HG02884 (cell line): ENCODE measurements around the gene TMEM87B.
"Not testable (repeated sequence)": the region's sequence is repeated elsewhere in the genome, so short reads cannot be mapped to it uniquely, and the experiment has no call there.

Experiments
- ATAC-seq: cut with Tn5 transposase; IDR thresholded peaks from one replicate; pipeline ENCODE4 v1.9.1; 2021; ENCODE audit warnings: mild to moderate bottlenecking, moderate library complexity; ENCODE audit not compliant: unreplicated experiment

Gene TMEM87B

DNA sequence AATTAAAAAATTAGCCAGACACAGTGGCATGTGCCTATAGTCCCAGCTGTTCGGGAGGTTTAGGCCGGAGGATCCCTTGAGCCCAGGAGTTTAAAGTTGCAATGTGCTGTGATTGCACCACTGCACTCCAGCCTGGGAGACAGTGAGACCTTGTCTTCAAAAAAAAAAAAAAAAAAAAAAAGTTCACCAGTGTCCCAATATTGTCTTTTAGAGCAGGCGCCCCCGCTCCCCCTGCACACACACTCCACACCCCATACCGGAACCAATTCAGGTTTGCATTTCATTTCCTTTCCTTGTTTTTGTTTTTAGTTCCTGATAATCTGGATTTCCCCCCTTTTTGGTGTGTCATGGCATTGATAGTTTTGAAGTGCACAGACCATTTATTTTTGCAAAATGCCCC lies 10.4 kb downstream of the TMEM87B start:
- no peak for ATAC-seq

DNA sequence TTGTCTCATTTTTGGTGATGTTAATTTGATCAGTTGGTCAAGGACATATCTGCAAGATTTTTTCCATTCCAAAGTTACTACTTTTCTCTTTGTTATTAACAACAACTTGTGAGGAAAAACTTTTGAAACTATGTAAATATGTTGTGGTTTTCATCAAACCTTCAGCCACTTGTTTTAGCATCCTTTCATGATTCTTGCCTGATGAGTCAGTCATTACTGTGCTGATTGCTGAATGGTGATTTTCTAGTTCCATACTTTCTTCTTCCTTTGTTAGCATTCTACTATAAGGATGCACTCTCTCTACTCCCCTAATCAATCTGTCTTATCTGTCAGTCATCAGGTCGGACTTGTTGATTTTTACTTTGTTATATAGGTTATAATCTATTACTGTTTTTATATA lies 10.9 kb downstream of the TMEM87B start:
- ATAC-seq: no peak

DNA sequence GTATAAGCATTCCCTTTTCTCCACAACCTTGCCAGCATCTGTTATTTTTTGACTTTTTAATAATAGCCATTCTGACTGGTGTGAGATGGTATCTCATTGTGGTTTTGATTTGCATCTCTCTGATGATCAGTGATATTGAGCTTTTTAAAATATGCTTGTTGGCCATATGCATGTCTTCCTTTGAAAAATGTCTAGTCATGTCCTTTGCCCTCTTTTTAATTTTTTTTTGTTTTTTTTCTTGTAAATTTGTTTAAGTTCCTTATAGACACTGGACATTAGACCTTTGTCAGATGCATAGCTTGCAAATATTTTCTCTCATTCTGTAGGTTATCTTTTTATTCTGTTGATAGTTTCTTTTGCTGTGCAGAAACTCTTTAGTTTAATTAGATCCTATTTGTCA lies 14.7 kb downstream of the TMEM87B start:
- not testable (repeated sequence) for ATAC-seq

DNA sequence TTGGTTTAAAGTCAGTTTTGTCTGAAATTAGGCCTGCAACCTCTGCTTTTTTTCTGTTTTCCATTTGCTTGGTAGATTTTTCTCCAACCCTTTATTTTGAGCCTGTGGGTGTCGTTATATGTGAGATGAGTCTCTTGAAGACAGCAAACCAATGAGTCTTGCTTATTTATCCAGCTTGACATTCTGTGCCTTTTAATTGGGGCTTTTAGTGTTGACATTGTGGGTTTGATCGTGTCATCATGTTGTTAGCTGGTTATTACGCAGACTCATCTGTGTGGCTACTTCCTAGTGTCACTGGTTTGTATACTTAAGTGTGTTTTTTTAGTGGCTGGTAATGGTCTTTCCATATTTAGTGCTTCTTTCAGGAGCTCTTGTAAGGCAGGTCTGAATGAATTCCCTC lies 18.8 kb downstream of the TMEM87B start:
- ATAC-seq: no peak

DNA sequence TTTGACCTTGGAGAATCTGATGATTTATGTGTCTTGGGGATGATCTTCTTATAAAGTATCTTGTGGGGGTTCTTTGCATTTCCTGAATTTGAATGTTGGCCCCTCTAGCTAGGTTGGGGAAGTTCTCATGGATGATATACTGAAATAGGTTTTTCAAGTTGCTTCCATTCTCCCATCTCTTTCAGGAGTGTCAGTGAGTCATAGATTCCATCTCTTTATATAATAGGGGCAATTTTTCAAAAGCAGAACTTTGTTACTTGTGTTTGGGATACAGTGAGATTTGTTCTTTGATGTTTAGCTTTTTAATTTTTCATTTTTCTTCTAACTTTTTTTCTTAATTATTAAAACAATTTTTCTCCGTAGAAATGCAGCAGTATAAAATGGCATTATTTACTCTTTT lies 19.4 kb downstream of the TMEM87B start:
- no peak for ATAC-seq

DNA sequence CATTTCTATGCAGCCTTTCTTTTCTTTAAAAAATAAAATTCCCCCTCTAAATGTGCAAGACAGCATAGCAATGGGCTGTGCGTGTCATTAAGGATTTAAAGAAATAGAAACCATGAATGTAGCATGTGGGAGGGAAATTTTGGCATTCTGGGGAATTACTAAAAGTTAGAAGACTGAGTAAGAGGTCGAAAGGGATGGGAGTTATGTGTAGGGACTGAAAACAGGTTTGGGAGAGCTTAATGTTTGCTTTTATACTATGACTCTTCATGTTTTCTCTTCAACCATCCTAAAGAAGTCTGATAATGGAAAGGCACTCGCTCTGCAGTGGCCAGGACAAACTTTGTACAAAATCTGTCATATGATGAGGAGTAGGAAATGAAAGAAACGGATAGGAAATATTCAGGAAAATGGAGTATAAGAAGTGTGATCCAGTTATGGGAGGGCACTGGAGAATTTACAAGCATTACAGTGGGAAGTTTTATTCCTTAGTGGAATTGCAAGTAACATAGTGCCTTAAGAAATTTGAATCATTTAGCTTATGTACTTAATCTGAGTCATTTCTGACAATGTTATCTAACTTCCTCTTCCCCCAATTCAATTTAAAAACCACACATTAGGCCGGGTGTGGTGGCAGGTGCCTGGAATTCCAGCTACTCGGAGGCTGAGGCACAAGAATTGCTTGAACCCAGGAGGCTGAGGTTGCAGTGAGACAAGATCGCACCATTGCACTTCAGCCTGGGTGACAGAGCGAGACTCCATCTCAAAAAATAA lies 20.6 kb downstream of the TMEM87B start:
- ATAC-seq: peak; percentile 55

DNA sequence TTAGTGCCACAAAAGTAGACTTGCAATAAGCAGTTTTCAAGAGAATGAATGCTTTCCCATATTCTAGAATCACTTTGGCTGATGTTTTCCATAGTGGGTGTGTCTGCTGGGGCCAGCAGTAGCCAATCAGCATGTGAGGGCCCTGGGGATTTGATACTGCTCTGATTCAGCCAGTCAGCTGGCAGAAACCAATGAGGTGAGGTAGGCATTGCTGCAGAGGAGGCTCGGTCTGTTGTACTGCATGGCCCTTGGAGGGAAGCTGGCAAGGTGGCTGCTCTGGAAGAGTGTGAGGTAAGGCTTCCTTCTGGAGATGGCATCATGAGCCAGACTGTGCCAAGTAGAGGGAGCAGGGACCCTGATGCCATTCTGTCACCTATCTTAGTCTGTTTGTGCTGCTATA lies 22.7 kb downstream of the TMEM87B start:
- ATAC-seq: no peak

DNA sequence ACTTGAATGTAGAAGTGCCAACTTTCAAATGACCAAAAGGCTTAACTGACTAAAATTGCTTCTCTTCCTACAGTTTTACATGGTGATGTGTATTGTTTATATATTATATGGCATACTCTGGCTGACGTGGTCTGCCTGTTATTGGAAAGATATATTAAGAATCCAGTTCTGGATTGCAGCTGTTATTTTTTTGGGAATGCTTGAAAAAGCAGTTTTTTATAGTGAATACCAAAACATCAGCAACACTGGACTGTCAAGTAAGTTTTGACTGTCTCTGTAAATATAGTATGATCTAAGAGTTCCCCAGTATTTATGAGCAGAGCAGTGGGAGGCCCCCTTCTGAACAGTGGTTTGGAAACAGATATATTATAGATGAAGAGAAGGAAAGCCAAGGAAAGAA lies 26.2 kb downstream of the TMEM87B start:
- ATAC-seq: no peak

DNA sequence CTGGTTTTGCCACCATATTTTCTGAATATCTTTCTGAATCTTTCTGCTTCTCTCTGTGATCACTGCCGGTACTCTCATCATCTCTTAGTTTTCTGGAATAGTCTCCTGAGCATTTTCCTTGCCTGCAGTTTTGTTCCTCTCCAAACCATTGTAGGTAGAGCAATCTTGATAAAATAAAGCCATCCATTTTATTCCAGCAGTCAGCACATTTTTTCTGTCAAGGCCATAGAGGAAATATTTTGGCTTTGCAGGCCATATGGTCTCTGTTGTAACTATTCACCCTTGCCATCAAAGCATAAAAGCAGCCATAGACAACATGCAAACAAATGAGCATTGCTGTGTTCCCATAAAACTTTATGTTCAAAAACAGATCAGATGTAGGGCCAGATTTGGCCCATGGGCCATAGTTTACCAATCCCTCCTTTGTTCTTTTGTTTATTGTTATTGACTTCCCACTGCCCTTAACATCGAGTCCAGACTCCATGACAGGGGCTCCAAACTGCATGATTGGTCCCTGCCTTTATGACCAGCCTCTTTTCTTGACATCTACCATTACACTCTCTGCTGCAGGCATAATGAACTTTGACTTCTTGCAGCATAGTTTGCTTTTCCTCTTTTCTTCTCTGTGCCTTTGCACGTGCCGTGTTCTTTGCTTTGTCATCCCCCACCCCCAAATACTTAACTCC lies 29.8 kb downstream of the TMEM87B start:
- no peak for ATAC-seq

DNA sequence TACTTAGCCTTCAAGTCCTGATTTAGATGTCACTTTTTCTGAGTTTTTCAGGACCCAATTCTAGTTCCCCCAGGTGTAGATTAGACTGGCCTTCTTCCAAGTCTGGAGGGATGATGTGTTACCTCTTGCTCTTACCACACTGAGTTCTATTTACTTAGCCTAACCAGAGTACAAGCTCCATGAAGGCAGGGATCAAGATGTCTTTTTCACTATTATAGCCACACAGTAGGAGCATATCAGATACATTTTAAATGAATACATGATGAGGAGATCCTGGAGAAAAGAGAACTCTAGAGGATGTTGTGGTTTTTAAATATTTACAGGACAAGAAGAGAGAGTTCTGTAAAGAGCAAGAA lies 30.3 kb downstream of the TMEM87B start:
- no peak for ATAC-seq

DNA sequence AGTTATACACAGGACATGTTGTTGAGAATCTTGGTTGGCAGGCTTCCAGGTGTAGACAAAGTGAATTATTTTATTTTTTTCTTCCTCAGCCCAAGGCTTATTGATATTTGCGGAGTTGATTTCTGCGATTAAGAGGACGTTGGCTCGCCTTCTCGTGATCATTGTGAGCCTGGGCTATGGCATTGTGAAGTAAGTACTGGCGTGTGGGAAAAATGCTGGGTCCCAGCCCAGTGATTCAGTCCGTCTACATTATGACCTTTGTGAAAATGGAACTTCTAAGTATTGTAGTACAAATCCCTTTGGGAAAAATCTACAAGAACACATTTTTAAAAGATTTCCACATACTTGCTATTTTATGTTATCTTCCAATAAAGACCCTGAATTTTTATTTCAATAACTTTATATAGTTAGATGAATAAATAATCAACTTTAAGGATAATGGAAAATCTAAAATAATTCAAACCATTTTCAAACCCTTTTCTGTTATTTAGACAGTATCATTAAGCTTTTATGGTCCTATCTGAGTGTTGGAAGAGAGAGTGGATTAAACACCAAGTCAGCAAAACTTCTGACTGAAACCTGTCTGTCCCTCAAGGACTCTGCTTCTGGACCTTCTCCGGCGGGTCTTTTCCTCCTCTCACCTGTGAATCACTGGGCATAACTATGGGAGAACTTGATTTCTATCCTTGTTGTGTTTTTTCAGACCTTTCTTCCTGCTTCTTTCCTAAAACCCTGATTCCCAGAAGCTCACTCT lies 31.0 kb downstream of the TMEM87B start:
- no peak for ATAC-seq

DNA sequence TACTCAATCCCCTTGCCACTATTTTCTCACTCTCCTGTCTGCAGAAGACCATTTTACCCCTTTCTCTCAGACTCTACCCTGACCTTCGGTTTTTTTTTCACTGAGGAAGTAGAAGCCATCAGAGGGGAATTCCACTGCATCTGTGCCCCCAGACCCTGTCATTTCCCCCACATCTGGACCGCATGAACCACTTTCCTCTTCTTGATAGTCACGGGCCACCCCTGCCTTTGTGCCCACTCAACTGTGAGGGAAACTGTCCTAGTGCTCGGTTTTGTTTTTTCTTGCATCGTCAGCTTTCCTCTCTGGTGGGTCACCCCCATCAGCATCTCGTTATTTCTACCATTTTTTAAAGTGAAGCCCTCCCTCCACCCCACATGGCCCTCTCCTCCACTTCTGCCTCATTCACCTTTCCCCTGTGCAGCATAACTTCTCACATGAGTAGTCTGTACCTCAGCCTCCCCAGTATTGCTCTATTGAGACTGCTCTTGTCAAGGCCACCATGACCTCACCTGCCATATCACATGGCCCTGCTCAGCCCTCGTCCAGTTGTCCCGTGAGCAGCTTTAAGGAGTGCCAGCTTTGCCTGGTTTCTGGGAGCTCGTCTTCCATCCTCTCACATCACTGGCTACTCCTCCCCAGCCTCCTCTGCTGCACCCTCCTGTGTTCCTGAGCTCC lies 32.4 kb downstream of the TMEM87B start:
- ATAC-seq: peak; percentile 70

DNA sequence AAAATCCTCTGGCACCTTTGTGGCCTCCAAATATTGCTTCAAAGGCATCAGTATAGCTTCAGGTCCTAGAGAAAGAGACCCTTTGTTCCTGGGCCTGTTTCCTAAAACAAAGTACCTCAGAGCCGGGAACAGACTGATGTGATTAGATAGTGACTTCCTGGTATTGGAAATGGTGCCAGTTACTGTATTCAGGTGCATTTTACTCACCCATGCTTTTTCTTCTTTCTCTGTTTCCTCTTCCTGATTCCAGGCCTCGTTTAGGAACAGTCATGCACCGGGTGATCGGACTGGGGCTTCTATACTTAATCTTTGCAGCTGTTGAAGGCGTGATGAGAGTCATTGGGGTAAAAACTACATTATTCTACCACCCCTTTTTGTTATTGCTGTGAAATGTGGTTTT lies 34.3 kb downstream of the TMEM87B start:
- no peak for ATAC-seq

DNA sequence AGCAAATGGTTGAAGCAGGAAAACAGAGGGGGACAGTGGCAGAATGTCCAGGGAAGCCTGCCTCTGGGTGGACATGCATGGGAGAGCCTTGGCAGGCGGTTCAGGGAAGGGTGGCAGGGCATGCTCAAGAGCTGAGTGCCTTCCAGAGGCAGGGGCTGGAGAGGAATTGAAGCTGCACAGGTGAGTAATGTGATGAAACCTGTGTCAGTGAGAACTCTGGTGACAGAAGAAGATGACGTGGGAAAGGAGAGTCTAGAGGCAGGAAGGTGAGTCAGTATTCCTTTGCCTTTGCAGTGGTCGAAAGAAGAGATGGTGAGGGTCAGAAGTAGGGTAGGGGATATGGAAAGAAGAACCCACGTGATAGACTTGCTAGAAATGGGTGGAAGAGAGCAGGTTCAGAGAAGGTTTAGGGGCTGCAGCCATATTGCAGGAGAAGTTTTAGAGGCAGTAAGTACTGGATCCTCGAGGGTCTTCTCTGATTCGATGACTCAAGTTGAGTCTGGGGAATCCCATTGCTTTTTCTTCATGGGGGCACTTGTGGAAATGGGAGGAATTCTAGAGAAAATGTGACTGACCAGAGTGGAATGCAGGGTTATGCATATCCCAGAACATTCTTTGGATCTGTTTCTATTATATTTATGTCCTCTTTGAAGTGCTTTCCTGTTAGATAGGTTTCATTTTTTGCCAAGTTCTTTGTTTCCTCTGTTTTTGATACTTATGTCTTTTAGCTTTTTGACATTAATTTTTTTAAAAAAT lies 37.4 kb downstream of the TMEM87B start:
- no peak for ATAC-seq

DNA sequence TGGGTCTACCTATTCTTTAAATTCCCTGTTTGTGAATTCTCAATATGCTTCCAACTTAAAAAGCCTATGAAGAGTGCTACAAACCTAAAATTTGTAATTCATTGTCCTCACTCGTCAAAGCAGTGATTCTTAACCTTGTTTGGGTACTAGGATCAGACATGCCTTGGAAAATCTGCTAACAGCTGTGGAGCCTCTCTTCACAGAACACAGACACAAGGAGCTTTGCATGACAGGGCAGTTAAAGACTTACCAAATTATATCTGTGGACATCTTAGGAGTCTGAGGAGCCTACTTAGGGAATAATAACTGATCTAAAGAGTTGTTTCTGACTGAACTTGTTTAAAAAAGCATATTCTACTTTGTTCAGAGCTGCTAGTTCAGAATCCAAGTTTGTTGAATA lies 38.1 kb downstream of the TMEM87B start:
- no peak for ATAC-seq

DNA sequence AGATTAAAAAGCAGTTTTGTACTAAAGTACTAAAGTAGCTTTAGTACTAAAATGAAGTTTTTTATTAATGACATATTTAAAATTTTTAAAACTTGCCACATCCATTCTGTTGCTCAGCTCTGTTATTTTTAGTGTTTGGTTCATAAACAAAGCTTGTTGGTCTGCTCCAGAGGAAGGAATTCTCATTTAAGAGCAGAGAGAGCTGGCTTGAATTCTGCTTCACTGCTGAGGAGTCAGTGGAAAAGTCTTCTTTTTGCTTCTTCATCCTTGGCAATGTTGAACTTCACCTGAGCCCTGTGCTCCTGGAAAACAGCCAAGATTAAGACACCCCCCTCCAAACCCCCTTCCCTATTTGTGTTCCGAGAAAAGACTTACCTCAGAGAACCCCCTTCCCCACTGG lies 40.6 kb downstream of the TMEM87B start:
- ATAC-seq: no peak

DNA sequence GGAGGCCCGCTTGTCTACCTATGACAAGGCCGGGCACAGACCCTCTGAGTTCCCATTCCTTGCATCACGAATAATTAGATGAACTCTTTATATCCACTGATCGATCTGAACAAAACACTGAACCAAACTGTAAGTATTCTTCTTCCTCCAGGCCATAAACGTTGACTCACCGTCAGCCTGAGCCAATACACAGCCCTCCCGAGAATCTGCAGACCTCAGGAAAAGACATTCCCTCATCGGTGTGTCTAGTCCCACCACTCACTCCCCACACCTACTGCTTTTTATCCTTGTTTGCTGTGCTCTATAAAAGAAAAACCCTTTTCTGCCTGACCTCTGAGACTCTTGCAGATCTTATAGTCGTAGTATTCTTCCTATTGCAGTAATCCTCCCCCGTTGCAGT lies 41.0 kb downstream of the TMEM87B start:
- no peak for ATAC-seq

DNA sequence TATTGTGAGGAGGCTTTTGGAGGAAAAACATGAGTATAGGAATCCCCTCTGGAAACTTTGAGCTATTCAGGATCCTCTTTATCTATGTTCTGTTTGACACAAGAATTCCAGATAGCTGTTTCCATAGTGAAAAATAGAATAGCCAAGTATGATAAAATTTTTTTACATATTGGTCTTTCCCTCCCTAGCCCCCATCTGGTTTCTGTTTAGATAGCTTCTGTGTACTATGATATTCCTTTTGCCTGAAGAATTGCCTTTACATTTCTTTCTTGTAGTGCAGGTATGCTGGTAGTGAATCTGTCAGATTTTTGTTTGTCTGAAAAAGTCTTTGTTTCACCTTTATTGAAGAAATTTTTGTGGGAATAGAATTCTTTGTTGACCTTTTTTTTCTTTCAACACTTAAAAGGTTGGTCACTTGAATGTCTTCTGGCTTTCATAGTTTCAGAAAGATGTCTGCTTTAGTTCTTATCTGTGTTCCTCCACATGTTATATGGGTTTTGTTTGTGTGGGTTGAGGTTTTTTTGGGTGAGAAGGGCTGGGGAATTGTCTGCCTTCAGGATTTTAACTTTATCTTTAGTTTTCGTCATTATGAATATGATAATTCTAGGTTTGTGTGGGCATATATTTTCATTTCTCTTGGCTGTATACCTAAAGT lies 53.2 kb downstream of the TMEM87B start:
- ATAC-seq: no peak

DNA sequence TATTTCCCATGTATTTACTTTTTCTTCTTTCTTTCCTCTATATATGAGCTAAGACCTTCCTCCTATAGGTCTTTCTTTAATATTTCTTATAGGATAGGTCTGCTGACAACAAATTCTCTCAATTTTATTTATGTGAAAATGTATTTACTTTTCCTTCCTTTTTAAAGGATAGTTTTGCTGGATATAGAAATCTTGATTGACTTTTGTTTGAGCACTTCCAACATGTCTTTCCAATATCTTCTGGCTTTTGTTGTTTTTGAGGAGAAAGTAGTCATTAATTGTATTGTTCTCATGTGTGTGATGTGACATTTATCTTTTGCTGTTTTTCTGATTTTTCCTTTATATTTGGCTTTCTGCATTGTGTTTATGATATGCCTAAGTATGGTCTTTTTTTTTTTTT lies 54.2 kb downstream of the TMEM87B start:
- ATAC-seq: no peak

DNA sequence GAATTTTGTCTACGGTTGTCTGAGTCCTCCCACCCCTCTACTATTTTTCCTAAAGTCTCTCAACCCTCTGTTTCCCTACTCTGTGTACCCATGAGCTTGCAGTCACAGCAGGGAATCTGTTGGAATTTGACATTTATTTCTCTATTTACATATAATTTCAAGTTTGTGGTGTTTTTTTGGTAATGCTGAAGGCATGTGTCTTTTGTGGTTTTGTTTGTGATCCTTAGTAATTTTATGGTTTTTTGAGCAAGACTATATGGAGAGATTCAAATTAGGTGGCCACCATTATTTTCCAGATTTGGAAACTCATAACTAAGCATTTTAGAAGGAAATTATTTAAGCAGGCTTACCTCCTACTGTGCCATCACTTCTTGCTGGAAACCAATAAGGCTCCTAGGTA lies 55.9 kb downstream of the TMEM87B start:
- no peak for ATAC-seq
